ENCODE results near the gene PRSS3.
"Not testable (repeated sequence)": the region's sequence is repeated elsewhere in the genome, so short reads cannot be mapped to it uniquely, and the experiment has no call there.

The PRSS3 gene

DNA sequence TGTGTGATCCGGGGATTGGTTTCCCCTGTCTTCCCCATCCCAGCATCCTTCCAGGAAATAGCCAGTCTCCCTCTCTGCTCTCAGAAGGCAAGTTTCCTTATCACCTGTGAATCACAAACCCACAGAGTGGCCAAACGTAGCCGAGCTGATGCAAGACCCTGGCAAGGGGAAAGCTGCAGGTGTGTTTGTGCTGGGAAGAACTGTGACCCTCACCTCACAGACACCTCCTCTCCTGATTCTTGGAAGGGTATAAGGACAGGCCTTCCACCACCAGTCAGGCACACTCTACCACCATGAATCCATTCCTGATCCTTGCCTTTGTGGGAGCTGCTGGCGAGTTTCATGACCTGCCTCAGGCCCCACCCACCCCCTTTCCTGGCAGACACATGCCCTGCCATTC lies at the start of gene PRSS3:
TSS of gene PRSS3 (plus strand) at position 281 of the 400 bp plus-strand sequence. CDS start at position 294, 13 bp downstream.
- TF ChIP-seq, protein P1, sequence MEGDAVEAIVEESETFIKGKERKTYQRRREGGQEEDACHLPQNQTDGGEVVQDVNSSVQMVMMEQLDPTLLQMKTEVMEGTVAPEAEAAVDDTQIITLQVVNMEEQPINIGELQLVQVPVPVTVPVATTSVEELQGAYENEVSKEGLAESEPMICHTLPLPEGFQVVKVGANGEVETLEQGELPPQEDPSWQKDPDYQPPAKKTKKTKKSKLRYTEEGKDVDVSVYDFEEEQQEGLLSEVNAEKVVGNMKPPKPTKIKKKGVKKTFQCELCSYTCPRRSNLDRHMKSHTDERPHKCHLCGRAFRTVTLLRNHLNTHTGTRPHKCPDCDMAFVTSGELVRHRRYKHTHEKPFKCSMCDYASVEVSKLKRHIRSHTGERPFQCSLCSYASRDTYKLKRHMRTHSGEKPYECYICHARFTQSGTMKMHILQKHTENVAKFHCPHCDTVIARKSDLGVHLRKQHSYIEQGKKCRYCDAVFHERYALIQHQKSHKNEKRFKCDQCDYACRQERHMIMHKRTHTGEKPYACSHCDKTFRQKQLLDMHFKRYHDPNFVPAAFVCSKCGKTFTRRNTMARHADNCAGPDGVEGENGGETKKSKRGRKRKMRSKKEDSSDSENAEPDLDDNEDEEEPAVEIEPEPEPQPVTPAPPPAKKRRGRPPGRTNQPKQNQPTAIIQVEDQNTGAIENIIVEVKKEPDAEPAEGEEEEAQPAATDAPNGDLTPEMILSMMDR (IDR thresholded peaks at IDR 0.05; ENCODE audit: low read depth, low read length), result no peak
- H3K4me3 ChIP-seq (replicated peaks in 1 of 2; ENCODE audit: low read depth in 2 of 2, low read length in 2 of 2), result no peak within 1 kb of the TSS
- DNase-seq (ENCODE audit: low read depth in 2 of 2), result no peak

DNA sequence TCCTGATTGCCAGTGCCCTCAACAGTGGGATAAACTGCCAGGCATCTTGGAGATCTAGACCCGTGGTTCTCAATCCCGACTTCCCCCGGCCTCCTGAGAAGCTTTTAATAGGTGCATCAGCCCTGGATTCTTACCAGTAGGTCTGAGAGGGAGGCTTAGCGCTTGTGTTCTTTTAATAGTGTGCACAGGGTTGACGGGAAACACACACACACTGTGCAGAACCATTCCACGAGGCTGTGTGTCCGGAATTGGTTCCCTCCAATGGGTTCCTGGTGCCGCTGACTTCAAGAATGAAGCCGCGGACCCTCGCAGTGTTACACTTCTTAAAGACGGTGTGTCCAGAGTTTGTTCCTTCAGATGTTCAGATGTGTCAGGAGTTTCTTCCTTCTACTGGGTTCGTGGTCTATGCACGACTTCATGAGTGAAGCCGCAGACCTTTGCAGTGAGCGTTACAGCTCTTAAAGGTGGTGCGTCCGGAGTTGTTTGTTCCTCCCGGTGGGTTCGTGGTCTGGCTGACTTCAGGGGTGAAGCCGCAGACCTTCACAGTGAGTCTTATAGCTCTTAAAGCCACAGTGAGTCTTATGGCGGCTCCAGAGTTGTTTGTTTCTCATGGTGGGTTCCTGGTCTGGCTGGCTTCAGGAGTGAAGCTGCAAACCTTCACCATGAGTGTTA lies 46.6 kb upstream of the PRSS3 start:
- TF ChIP-seq, protein P1 (IDR thresholded peaks at IDR 0.05; ENCODE audit: low read depth, low read length), result no peak
- DNase-seq (ENCODE audit: low read depth in 2 of 2), result no peak
- H3K4me3 ChIP-seq (replicated peaks in 1 of 2; ENCODE audit: low read depth in 2 of 2, low read length in 2 of 2), result no peak overlapping the region

DNA sequence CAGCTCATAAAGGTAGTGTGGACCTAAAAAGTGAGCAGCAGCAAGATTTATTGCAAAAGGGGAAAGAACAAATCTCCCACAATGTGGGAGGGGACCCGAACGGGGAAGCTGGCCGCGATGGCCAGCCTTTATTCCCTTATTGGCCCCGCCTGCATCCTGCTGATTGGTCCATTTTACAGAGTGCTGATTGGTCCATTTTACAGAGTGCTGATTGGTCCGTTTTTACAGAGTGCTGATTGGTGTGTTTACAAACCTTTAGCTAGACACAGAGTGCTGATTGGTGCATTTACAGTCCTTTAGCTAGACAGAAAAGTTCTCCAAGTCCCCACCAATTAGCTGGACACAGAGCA lies 46.1 kb upstream of the PRSS3 start:
- H3K4me3 ChIP-seq (replicated peaks in 1 of 2; ENCODE audit: low read depth in 2 of 2, low read length in 2 of 2); DNase-seq (ENCODE audit: low read depth in 2 of 2): not testable (repeated sequence)

DNA sequence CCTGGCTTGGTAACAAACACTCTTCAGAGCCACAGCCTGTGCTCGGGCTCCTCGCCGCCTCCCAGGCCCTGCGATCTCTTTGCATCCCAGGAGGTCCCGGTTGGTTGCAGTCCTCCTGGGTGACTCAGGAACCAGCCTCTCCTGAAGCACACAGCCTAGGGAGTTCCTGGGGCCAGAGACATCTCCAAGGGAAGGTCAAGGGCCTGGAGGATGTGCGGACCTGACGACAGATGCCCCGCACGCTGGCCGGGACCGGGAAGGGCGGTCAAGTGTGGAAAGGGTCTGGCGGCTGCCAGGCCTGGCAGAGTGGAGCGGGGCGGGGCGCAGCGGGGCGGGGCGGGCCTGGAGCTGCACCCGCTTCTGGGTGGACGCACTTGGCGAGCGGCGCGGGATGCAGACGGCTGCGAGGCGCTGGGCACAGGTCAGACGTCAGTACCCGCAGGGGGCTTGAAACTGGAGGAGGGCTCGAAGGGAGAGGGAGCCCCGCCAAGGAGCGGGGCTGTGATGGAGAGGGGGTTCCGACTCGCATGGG lies 45.0 kb upstream of the PRSS3 start:
- H3K4me3 ChIP-seq (replicated peaks in 1 of 2; ENCODE audit: low read depth in 2 of 2, low read length in 2 of 2), result peak overlapping the region; percentile 58 to 82
- peak in 1 of 2 donors; percentile 38 for DNase-seq (ENCODE audit: low read depth in 2 of 2)

DNA sequence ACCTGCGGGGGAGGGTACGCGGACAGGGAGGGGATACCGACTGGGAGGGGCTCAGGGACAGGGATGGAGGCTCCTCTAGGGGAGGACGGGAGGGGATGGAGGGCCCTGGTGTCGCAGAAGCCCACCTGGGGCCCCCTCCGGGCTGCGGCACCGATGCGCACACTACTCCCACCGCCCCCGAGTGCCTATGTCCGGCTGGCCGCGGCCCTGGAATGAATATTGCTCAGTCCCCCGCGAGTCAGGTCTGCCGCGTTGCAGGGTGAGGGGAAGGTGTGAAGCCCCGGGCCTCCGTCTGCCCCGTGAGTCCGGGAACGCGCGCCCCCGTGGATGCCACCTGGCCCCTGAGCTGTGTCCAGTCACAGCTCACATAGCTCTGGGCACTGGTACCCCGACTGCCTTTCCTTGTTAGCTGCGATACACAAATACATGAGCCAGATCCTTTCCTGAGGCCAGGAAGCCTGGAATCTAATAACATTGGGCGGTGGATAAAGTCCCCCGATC lies 44.5 kb upstream of the PRSS3 start:
- TF ChIP-seq, protein P1 (IDR thresholded peaks at IDR 0.05; ENCODE audit: low read depth, low read length), result no peak
- H3K4me3 ChIP-seq (replicated peaks in 1 of 2; ENCODE audit: low read depth in 2 of 2, low read length in 2 of 2), result peak overlapping the region; percentile 58 to 82
- DNase-seq (ENCODE audit: low read depth in 2 of 2), result no peak

More for the DNA sequence above, 45.0 kb upstream of the PRSS3 start:
- TF ChIP-seq, protein P1 (IDR thresholded peaks at IDR 0.05; ENCODE audit: low read depth, low read length), result no peak

DNA sequence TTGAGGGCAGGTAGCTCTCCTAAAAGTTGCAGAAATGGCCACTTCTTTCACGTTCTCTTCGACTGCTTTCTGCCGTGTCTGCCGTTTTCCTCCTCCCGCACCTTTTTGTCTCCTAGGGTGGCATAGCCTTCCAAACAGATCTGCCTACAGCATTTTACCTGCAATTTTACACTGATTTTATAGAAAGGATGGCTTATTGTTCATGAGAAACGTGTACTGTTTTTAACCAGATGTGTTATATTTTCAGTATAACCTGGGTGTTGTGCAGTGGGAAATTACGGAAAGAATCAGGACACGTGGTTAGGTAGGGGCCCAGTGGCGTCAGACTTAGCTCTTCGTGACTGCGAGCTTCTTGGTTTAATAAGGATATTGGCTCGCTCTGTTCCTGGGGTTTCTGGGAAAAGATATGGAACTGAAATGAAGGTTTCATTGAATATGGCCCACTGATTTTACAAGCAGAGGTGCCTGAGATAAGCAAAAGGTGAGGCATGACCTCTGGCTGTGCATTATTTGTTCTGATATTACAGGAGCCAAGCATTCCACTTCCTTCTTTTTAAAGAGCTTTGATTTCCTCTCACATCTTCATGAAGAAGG lies 43.7 kb upstream of the PRSS3 start:
- no peak for DNase-seq (ENCODE audit: low read depth in 2 of 2)
- H3K4me3 ChIP-seq (replicated peaks in 1 of 2; ENCODE audit: low read depth in 2 of 2, low read length in 2 of 2), result peak overlapping the region in 1 of 2 donors; percentile 82

More for the DNA sequence above, 43.7 kb upstream of the PRSS3 start:
- TF ChIP-seq, protein P1 (IDR thresholded peaks at IDR 0.05; ENCODE audit: low read depth, low read length), result no peak

All from cardiac fibroblast (primary cell).